Nephron progenitor cell (in vitro differentiated cells): Measurements from ENCODE around the gene LRPAP1.

Source experiments
- DNase-seq: peaks from one replicate; pipeline ENCODE4 v3.0.0; 2021
- H3K27ac Mint-ChIP-seq: 2 replicates; pipeline ENCODE4 v1.8.0; 2021; ENCODE audit warnings: mild to moderate bottlenecking, moderate library complexity, mixed read lengths
- H3K27me3 Mint-ChIP-seq: 2 replicates; pipeline ENCODE4 v1.8.0; 2021; ENCODE audit warnings: mild to moderate bottlenecking, low read depth, mixed read lengths; ENCODE audit not compliant: poor library complexity
- H3K36me3 Mint-ChIP-seq: 2 replicates; pipeline ENCODE4 v1.8.0; 2021; ENCODE audit warnings: low read depth, mixed read lengths
- H3K4me1 Mint-ChIP-seq: 2 replicates; pipeline ENCODE4 v1.8.0; 2021; ENCODE audit warnings: mixed read lengths
- H3K4me3 Mint-ChIP-seq: 2 replicates; pipeline ENCODE4 v1.8.0; 2021; ENCODE audit warnings: mild to moderate bottlenecking, moderate library complexity, mixed read lengths
- H3K9me3 Mint-ChIP-seq: 2 replicates; pipeline ENCODE4 v1.8.0; 2021; ENCODE audit warnings: mild to moderate bottlenecking, moderate library complexity, mixed read lengths
- TF ChIP-seq, protein P1 (sequence below): fragments of 200-600 bp; sonication (generic); IDR thresholded peaks from 2 replicates; pipeline ENCODE4 v1.5.0; 2021; ENCODE audit warnings: antibody characterized with exemption

LRPAP1 gene

DNA sequence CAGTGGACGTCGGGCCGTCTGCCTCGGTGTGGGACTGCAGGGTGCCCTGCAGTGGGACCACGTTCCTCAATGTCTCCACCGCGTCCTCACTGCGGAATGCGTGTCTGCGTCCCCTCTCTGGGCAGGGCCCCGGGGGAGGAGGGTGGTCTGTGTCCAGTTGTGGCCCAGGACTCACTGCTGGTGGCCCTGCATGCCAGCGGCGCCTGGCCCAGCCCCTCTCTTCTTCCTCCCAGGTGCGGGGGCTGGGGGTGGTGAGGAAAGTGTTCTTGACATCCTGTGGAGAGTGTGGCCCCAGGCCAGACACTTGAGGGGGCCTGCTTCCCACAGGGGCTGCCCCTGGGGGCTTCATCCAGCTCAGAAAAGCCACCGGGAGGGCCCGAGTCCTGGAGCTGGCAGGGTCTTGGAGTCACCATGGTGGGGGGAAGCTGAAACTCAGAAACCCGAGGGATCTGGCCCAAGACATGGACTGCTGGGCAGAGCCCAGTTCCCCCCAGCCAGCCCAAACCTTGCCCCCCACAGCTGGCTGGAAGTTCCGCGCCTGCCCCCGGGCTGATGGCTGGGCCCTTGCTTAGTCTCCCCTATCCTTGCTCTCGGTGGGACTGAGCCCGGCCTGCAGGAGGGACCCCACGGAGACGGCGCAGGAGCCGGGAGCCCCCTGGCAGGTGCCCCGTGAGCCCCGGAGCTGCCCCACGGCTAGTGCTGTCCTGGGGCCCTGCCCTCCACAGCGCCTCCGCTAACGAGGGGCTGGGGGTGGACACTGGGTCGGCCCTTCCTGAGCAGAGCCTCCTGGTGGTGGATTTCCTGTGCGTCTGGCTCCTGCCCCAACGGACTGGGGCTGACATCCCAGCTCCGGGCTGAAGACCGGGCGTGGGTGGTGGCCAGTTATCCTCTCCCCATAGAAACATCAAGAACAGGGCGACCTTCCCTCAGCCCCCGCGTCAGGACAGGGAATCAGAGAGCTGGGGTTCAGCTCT lies 66.2 kb downstream of the LRPAP1 start:
- TF ChIP-seq, protein P1, sequence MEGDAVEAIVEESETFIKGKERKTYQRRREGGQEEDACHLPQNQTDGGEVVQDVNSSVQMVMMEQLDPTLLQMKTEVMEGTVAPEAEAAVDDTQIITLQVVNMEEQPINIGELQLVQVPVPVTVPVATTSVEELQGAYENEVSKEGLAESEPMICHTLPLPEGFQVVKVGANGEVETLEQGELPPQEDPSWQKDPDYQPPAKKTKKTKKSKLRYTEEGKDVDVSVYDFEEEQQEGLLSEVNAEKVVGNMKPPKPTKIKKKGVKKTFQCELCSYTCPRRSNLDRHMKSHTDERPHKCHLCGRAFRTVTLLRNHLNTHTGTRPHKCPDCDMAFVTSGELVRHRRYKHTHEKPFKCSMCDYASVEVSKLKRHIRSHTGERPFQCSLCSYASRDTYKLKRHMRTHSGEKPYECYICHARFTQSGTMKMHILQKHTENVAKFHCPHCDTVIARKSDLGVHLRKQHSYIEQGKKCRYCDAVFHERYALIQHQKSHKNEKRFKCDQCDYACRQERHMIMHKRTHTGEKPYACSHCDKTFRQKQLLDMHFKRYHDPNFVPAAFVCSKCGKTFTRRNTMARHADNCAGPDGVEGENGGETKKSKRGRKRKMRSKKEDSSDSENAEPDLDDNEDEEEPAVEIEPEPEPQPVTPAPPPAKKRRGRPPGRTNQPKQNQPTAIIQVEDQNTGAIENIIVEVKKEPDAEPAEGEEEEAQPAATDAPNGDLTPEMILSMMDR = peak; percentile 49
- Mint-ChIP-seq H3K9me3 (no peaks in the 10 kb centered on the region), H3K27ac (no peak overlapping the region), H3K27me3 (peaks cover 8% of the 10 kb centered on the region), H3K4me3 (no peak overlapping the region), H3K36me3 (no peaks in the 10 kb centered on the region), H3K4me1 (peaks cover 40% of the 10 kb centered on the region)
- peak; percentile 52 for DNase-seq

DNA sequence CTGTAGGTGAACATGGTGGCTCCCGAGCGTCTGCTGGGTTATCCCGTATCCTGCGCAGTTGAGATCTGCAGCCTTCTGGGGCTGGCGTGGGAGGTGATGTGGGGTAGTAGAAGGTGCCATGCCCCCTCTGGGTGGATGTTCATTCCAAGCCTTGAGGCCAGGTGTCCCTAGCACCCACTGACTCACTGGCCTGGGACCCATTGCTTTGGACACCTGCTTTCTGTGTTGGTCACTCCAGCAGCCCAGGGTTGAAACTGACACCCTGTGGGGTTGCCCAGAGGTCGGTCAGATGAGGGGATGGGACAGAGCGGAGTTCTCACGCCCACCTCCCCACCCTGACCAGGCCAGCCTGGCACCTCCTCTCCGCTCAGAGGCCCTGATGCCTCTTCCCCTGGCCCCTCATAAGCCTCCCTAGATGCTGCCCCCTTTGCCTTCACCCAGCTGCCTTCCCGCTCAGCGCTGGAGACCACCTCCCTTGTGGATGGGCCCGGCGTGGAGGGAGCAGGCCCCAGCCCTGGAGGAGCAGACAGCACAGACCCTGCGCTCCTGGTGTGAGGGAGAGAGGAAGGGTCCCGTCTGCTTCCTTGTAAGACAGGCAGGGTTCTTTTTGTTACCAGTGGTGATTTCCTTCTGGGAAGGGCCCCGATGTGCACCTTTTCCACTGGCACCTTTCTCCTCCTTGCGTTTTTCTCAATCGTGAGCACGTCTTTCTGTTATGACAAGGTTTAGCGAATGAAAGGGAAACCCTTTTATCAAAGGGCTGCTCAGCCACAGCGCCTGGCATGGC lies 67.1 kb downstream of the LRPAP1 start:
- no peak overlapping the region for H3K4me3 Mint-ChIP-seq

DNA sequence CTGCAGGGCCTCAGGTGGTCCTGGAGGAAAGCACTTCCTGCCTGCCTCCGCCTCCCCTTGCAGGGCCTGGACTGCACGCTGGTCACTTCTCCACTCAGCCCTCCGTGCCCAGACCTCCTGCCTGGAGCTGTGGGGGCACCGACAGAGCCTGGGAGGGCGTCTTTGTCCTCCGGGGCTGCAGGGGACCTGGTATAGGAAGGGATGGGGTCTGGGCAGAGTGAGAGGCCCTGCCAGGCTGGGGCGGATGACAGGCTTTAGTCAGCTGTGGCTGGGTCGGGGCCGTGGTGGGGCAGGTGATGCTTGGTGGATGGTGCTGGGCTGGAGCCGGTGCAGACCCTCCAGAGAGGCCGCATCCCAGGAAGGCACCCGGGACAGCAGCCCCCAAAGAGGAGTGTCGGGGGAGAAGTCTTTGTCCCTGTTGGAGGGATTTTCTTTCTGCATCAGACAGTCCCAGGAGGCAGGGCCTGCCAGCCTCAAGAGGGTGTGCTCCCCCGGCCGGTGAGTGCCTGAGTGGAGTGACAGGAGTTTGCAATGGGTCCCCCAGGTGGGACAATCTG lies 67.8 kb downstream of the LRPAP1 start:
- no peak for DNase-seq
- peaks cover 12% of the 10 kb centered on the region for H3K27me3 Mint-ChIP-seq
- H3K4me3 Mint-ChIP-seq = peak overlapping the region; percentile 40
- H3K36me3 Mint-ChIP-seq = no peaks in the 10 kb centered on the region
- TF ChIP-seq, protein P1 = no peak
- H3K9me3 Mint-ChIP-seq = peaks cover 9% of the 10 kb centered on the region
- peaks cover 30% of the 10 kb centered on the region for H3K4me1 Mint-ChIP-seq
- H3K27ac Mint-ChIP-seq = no peak overlapping the region

More for the DNA sequence above, 67.1 kb downstream of the LRPAP1 start:
- TF ChIP-seq, protein P1 = no peak
- H3K36me3 Mint-ChIP-seq = no peaks in the 10 kb centered on the region
- H3K27ac Mint-ChIP-seq = no peak overlapping the region
- peaks cover 5% of the 10 kb centered on the region for H3K9me3 Mint-ChIP-seq
- H3K4me1 Mint-ChIP-seq = peaks cover 36% of the 10 kb centered on the region
- peaks cover 8% of the 10 kb centered on the region for H3K27me3 Mint-ChIP-seq
- DNase-seq = no peak

DNA sequence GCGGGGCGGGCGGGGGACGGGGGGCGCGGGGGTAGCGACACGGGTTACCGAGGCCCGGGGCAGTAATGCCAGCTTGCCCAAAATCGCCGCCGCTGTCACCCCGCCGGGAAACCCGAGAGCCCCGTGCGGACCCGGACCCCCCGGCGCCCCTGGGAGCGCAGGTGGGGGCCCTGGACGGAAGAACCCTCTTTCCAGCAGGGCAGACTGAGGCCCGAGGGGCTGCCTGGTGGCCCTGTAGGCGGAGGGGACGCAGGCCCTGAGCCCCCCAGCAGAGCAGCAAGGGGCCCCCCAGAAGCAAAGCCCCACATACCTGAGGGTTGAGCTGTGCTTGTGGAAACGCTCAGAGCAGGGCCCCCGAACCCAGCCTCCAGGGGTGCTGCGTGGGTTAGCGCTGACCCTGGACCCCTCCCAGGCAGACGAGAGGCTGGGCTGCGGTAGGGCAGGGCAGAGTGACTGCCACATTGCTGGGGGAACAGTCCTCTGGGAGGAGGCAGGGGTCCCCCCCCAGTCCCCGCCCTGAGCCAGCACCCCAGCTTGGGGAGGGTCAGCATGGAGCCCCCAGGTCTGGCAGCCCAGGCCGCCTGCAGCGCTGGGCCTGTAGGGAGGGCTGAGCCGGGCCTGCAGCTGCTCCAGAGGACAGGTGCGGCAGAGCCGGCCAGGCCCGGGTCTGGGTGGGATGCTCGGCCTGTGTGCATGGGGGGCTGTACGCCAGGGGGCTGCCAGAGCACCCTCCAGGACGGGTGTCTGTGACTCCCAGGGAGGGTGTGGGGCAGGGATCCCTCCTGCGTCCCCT lies 68.5 kb downstream of the LRPAP1 start:
- Mint-ChIP-seq H3K4me3 (no peak overlapping the region), H3K27me3 (peaks cover 16% of the 10 kb centered on the region)

More for the DNA sequence above, 68.5 kb downstream of the LRPAP1 start:
- Mint-ChIP-seq H3K4me1 (peaks cover 30% of the 10 kb centered on the region), H3K27ac (no peak overlapping the region), H3K36me3 (no peaks in the 10 kb centered on the region), H3K9me3 (peaks cover 9% of the 10 kb centered on the region)
- TF ChIP-seq, protein P1 = no peak
- DNase-seq = no peak
